ENCODE results near the gene GREB1. TPM values are rescaled to one million over a fixed set of nuclear protein-coding genes. Genes with fewer than 3 reads are reported as not detected.
A peak's percentile ranks its signal among the peaks of the same experiment; 100 is the strongest.

GREB1 gene
- total and polyA plus RNA-seq, 2 of the 13 experiments (the other 11 are each of a cell fraction or from before 2014, with no cell fraction given) = 31.3 to 61.2 TPM

DNA sequence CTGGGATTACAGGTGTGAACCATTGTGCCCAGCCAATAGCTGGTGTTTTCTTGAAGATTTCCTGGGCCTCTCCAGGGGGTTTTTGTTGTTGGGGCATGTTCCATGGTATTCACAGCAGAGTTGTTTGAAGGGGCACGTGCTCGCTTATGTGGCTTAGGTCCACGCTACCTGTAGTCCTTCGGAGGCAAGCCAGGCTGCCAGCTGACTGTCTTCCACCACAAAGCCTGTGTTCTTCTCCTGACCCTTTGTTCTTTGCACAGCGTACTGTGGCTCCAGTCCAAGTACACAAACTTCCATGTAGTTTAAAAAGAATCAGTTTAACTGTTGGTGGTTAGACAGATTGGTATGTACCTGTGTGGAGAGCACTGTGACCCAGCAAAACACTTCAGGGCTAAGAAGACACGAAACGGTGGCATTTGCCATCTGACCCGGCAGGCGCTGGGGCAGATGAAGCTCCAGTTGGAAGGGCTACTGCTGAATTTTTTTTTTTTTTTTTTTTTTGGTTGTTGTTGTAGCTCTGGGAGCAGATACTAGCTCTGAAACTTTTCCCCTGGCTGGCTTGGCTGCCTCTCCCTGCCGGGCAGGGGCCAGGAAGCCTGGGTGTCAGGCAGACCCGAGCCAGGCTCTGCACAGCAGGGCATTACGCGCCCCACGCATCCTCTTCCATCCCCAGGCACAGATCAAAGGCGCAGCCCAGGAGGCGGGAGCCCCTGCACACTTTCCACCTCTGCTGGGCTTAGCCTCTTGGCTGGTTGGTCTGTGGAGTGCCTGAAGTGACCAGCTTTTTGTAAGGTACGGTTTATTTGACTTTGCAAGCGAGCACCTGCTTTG is 5.7 kb downstream of the GREB1 start (continued):
- TF ChIP-seq, protein P1, sequence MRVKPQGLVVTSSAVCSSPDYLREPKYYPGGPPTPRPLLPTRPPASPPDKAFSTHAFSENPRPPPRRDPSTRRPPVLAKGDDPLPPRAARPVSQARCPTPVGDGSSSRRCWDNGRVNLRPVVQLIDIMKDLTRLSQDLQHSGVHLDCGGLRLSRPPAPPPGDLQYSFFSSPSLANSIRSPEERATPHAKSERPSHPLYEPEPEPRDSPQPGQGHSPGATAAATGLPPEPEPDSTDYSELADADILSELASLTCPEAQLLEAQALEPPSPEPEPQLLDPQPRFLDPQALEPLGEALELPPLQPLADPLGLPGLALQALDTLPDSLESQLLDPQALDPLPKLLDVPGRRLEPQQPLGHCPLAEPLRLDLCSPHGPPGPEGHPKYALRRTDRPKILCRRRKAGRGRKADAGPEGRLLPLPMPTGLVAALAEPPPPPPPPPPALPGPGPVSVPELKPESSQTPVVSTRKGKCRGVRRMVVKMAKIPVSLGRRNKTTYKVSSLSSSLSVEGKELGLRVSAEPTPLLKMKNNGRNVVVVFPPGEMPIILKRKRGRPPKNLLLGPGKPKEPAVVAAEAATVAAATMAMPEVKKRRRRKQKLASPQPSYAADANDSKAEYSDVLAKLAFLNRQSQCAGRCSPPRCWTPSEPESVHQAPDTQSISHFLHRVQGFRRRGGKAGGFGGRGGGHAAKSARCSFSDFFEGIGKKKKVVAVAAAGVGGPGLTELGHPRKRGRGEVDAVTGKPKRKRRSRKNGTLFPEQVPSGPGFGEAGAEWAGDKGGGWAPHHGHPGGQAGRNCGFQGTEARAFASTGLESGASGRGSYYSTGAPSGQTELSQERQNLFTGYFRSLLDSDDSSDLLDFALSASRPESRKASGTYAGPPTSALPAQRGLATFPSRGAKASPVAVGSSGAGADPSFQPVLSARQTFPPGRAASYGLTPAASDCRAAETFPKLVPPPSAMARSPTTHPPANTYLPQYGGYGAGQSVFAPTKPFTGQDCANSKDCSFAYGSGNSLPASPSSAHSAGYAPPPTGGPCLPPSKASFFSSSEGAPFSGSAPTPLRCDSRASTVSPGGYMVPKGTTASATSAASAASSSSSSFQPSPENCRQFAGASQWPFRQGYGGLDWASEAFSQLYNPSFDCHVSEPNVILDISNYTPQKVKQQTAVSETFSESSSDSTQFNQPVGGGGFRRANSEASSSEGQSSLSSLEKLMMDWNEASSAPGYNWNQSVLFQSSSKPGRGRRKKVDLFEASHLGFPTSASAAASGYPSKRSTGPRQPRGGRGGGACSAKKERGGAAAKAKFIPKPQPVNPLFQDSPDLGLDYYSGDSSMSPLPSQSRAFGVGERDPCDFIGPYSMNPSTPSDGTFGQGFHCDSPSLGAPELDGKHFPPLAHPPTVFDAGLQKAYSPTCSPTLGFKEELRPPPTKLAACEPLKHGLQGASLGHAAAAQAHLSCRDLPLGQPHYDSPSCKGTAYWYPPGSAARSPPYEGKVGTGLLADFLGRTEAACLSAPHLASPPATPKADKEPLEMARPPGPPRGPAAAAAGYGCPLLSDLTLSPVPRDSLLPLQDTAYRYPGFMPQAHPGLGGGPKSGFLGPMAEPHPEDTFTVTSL (CRISPR knock-in tag; IDR thresholded peaks at IDR 0.05; ENCODE audit: borderline replicate concordance) = peak; percentile 89
- TF ChIP-seq FOXP1 (IDR thresholded peaks at IDR 0.05) (no peak; the same call in 1 of the 2 replicates), FOXP1 (CRISPR knock-in tag; IDR thresholded peaks at IDR 0.05) (peak; percentile 88), NCOA1 (CRISPR knock-in tag; IDR thresholded peaks at IDR 0.05) (peak; percentile 87), GATA4 (IDR thresholded peaks at IDR 0.05; ENCODE audit: borderline replicate concordance, low read depth) (no peak; the same call in 1 of the 2 replicates), ZNF746 (CRISPR knock-in tag; IDR thresholded peaks at IDR 0.05) (peak; percentile 56; the same call in 1 of the 2 replicates), ZNF552 (CRISPR knock-in tag; IDR thresholded peaks at IDR 0.05; ENCODE audit: borderline replicate concordance) (peak; percentile 64; the same call in 1 of the 2 replicates), ZNF354B (CRISPR knock-in tag; IDR thresholded peaks at IDR 0.05) (no peak), TARDBP (CRISPR knock-in tag; IDR thresholded peaks at IDR 0.05) (peak; percentile 90; the same call in 1 of the 2 replicates), MEIS1 (CRISPR knock-in tag; IDR thresholded peaks at IDR 0.05; ENCODE audit: borderline replicate concordance) (no peak; the same call in 1 of the 2 replicates)
- TF ChIP-seq, protein P2, sequence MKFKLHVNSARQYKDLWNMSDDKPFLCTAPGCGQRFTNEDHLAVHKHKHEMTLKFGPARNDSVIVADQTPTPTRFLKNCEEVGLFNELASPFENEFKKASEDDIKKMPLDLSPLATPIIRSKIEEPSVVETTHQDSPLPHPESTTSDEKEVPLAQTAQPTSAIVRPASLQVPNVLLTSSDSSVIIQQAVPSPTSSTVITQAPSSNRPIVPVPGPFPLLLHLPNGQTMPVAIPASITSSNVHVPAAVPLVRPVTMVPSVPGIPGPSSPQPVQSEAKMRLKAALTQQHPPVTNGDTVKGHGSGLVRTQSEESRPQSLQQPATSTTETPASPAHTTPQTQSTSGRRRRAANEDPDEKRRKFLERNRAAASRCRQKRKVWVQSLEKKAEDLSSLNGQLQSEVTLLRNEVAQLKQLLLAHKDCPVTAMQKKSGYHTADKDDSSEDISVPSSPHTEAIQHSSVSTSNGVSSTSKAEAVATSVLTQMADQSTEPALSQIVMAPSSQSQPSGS (CRISPR knock-in tag; IDR thresholded peaks at IDR 0.05) = peak; percentile 57
- TF ChIP-seq, protein P3, sequence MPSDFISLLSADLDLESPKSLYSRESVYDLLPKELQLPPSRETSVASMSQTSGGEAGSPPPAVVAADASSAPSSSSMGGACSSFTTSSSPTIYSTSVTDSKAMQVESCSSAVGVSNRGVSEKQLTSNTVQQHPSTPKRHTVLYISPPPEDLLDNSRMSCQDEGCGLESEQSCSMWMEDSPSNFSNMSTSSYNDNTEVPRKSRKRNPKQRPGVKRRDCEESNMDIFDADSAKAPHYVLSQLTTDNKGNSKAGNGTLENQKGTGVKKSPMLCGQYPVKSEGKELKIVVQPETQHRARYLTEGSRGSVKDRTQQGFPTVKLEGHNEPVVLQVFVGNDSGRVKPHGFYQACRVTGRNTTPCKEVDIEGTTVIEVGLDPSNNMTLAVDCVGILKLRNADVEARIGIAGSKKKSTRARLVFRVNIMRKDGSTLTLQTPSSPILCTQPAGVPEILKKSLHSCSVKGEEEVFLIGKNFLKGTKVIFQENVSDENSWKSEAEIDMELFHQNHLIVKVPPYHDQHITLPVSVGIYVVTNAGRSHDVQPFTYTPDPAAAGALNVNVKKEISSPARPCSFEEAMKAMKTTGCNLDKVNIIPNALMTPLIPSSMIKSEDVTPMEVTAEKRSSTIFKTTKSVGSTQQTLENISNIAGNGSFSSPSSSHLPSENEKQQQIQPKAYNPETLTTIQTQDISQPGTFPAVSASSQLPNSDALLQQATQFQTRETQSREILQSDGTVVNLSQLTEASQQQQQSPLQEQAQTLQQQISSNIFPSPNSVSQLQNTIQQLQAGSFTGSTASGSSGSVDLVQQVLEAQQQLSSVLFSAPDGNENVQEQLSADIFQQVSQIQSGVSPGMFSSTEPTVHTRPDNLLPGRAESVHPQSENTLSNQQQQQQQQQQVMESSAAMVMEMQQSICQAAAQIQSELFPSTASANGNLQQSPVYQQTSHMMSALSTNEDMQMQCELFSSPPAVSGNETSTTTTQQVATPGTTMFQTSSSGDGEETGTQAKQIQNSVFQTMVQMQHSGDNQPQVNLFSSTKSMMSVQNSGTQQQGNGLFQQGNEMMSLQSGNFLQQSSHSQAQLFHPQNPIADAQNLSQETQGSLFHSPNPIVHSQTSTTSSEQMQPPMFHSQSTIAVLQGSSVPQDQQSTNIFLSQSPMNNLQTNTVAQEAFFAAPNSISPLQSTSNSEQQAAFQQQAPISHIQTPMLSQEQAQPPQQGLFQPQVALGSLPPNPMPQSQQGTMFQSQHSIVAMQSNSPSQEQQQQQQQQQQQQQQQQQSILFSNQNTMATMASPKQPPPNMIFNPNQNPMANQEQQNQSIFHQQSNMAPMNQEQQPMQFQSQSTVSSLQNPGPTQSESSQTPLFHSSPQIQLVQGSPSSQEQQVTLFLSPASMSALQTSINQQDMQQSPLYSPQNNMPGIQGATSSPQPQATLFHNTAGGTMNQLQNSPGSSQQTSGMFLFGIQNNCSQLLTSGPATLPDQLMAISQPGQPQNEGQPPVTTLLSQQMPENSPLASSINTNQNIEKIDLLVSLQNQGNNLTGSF (CRISPR knock-in tag; IDR thresholded peaks at IDR 0.05) = no peak
- TF ChIP-seq, protein P4, sequence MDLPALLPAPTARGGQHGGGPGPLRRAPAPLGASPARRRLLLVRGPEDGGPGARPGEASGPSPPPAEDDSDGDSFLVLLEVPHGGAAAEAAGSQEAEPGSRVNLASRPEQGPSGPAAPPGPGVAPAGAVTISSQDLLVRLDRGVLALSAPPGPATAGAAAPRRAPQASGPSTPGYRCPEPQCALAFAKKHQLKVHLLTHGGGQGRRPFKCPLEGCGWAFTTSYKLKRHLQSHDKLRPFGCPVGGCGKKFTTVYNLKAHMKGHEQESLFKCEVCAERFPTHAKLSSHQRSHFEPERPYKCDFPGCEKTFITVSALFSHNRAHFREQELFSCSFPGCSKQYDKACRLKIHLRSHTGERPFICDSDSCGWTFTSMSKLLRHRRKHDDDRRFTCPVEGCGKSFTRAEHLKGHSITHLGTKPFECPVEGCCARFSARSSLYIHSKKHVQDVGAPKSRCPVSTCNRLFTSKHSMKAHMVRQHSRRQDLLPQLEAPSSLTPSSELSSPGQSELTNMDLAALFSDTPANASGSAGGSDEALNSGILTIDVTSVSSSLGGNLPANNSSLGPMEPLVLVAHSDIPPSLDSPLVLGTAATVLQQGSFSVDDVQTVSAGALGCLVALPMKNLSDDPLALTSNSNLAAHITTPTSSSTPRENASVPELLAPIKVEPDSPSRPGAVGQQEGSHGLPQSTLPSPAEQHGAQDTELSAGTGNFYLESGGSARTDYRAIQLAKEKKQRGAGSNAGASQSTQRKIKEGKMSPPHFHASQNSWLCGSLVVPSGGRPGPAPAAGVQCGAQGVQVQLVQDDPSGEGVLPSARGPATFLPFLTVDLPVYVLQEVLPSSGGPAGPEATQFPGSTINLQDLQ (CRISPR knock-in tag; IDR thresholded peaks at IDR 0.05) = no peak

All from HepG2 (cell line).